KMS-11 (cell line): ENCODE measurements around the gene TMED7.

Source experiments
- H2AFZ ChIP-seq: fragments of 200-600 bp; sonication (generic); 2 replicates; pipeline ENCODE4 v1.6.1; 2016; ENCODE audit warnings: antibody characterized with exemption, mixed run types, low read depth
- H3K27ac ChIP-seq: fragments of 200-600 bp; sonication (generic); 2 replicates; pipeline ENCODE4 v1.6.1; 2016; ENCODE audit warnings: mild to moderate bottlenecking, mixed run types
- H3K27me3 ChIP-seq: fragments of 200-600 bp; sonication (generic); 2 replicates; pipeline ENCODE4 v1.6.1; 2017; ENCODE audit warnings: mild to moderate bottlenecking, low read depth, mixed run types, moderate library complexity; ENCODE audit not compliant: insufficient read depth
- H3K36me3 ChIP-seq: fragments of 200-600 bp; sonication (generic); 2 replicates; pipeline ENCODE4 v1.6.1; 2017; ENCODE audit warnings: mild to moderate bottlenecking, mixed run types; ENCODE audit not compliant: insufficient read depth
- H3K4me1 ChIP-seq: fragments of 200-600 bp; sonication (generic); 2 replicates; pipeline ENCODE4 v1.6.1; 2016; ENCODE audit warnings: mild to moderate bottlenecking, low read depth, mixed run types; ENCODE audit not compliant: poor library complexity, severe bottlenecking
- H3K4me2 ChIP-seq: fragments of 200-600 bp; sonication (generic); 2 replicates; pipeline ENCODE4 v1.7.0; 2016; ENCODE audit warnings: mild to moderate bottlenecking, mixed run types
- H3K4me3 ChIP-seq: fragments of 200-600 bp; sonication (generic); IDR thresholded peaks from 2 replicates; pipeline ENCODE4 v1.6.1; 2017; ENCODE audit warnings: low read depth, low read length, mixed read lengths; ENCODE audit not compliant: insufficient read depth
- H3K79me2 ChIP-seq: fragments of 200-600 bp; sonication (generic); 2 replicates; pipeline ENCODE4 v1.6.1; 2016; ENCODE audit warnings: low read depth, mixed run types; ENCODE audit not compliant: insufficient read depth
- H3K9ac ChIP-seq: fragments of 200-600 bp; sonication (generic); 2 replicates; pipeline ENCODE4 v1.6.1; 2016; ENCODE audit warnings: mild to moderate bottlenecking, mixed run types
- H4K20me1 ChIP-seq: fragments of 200-600 bp; sonication (generic); 2 replicates; pipeline ENCODE4 v1.6.1; 2016; ENCODE audit warnings: mild to moderate bottlenecking, mixed run types; ENCODE audit not compliant: insufficient read depth
- CTCF ChIP-seq: fragments of 200-600 bp; sonication (generic); conservative IDR thresholded peaks from 2 replicates; pipeline ENCODE4 v1.6.1; 2017; ENCODE audit warnings: low read depth, mild to moderate bottlenecking, antibody characterized with exemption, low read length, moderate library complexity, mixed read lengths

The TMED7 gene

GRCh38 chr5:115600766-115601165, 25.1 kb downstream of the TMED7 start:
- TF ChIP-seq CTCF = no peak
- H3K4me1 ChIP-seq = peaks cover 28% of the 10 kb centered on the region
- H3K79me2 ChIP-seq = no peaks in the 10 kb centered on the region
- H3K9ac ChIP-seq = no peak overlapping the region
- H3K27ac ChIP-seq = no peak overlapping the region; the same call in 1 of the 2 replicates
- no peak overlapping the region for H3K4me3 ChIP-seq
- no peak overlapping the region for H2AFZ ChIP-seq
- peak overlapping the region; percentile 95 for H3K4me2 ChIP-seq
- no peaks in the 10 kb centered on the region for H4K20me1 ChIP-seq
- no peaks in the 10 kb centered on the region for H3K36me3 ChIP-seq
- no peaks in the 10 kb centered on the region for H3K27me3 ChIP-seq

- no peak overlapping the region; the same call in 1 of the 2 replicates for H3K4me2 ChIP-seq
- H4K20me1 ChIP-seq = no peaks in the 10 kb centered on the region
- H3K27ac ChIP-seq = no peak overlapping the region
- H2AFZ ChIP-seq = no peak overlapping the region
- no peaks in the 10 kb centered on the region for H3K36me3 ChIP-seq
- no peaks in the 10 kb centered on the region for H3K79me2 ChIP-seq
- H3K4me1 ChIP-seq = peaks cover 28% of the 10 kb centered on the region
- H3K27me3 ChIP-seq = no peaks in the 10 kb centered on the region
- TF ChIP-seq CTCF = no peak
- H3K9ac ChIP-seq = no peak overlapping the region
- no peak overlapping the region for H3K4me3 ChIP-seq
Measured at GRCh38 chr5:115599924-115600323, 25.9 kb downstream of the TMED7 start.

GRCh38 chr5:115599502-115599901, 26.3 kb downstream of the TMED7 start:
- peaks cover 28% of the 10 kb centered on the region for H3K4me1 ChIP-seq
- H3K9ac ChIP-seq = no peak overlapping the region
- no peaks in the 10 kb centered on the region for H3K27me3 ChIP-seq
- no peak overlapping the region for H2AFZ ChIP-seq
- H3K4me3 ChIP-seq = no peak overlapping the region
- no peaks in the 10 kb centered on the region for H4K20me1 ChIP-seq
- H3K27ac ChIP-seq = no peak overlapping the region
- TF ChIP-seq CTCF = no peak
- no peaks in the 10 kb centered on the region for H3K36me3 ChIP-seq
- no peaks in the 10 kb centered on the region for H3K79me2 ChIP-seq
- H3K4me2 ChIP-seq = peak overlapping the region; percentile 4; the same call in 1 of the 2 replicates

DNA sequence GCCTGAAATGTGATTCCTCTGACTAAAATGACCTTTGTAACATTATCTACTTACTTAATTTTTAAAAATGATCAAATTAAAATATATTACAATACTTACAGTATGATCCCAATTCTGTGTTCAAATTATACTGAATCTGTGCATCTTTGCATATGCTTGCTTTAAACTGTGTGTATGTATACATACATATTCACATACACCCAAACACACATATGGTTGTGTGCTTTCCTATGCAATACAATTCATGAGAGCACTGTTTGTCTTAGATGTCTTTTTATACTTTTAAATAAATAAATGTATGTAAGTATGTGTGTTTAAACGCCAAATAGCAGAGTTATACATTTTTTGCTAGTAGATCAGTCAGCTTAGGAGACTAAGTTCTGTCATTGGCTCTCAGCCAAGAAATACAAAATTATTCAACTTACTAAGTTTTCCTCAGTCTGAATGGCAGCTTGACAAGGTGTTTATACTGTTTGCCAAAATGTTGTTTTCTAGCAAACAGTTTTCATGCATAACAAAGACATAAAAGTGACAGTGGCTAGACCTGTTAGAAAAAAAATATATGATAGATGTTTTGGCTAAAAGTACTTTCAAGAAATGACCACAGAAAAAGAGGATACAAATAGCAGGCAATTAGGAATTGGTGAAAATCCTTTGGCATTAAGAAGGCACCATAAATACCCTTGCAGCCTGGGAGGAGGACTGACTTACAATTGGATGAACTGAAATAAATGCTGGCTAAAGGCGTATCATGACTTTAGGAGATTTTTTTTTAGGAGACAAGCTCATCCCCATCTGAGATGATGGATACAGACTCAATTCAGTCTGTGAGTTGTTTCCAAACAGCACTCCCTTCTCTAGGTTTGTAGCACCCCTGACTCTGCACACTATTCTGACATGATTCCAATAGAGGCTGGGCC, 31.4 kb downstream of the TMED7 start:
- Histone ChIP-seq H3K79me2 (no peaks in the 10 kb centered on the region), H3K9ac (no peak overlapping the region), H3K36me3 (no peaks in the 10 kb centered on the region)

More for the DNA sequence above, 31.4 kb downstream of the TMED7 start:
- H2AFZ ChIP-seq = no peak overlapping the region
- no peak overlapping the region for H3K4me2 ChIP-seq
- no peak overlapping the region for H3K27ac ChIP-seq
- H3K4me1 ChIP-seq = peaks cover 7% of the 10 kb centered on the region
- H3K4me3 ChIP-seq = no peak overlapping the region
- no peak for TF ChIP-seq CTCF
- no peaks in the 10 kb centered on the region for H3K27me3 ChIP-seq
- no peaks in the 10 kb centered on the region for H4K20me1 ChIP-seq
